ENCODE results near the gene MGMT. TPM values are rescaled to one million over a fixed set of nuclear protein-coding genes. Genes with fewer than 3 reads are reported as not detected.

MGMT gene
- total RNA-seq, 1 donor from 2014 or later: 20.9 TPM

DNA sequence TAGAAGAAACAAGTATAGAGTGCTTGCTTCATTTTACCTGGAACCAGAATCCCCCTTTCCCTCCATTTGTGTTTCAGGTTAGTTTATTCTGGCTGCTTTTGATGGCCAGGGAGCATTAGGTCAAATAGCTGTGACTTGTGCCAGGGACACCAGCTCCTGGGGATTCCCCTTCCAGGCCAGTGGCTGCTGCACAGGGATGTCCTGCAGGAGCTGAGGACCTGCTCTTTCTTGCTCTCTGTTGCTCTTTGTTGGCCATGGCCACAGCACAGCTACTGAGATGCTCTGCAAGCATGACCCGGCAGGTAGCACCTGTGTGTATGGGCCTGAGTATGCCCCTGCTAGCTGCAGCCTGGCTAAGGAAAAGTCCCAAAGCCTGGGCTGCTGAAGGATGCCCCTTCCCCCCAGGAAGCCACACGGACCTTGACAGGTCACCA is 288.1 kb downstream of the MGMT start:
- no peak for DNase-seq (ENCODE audit: low read depth)

DNA sequence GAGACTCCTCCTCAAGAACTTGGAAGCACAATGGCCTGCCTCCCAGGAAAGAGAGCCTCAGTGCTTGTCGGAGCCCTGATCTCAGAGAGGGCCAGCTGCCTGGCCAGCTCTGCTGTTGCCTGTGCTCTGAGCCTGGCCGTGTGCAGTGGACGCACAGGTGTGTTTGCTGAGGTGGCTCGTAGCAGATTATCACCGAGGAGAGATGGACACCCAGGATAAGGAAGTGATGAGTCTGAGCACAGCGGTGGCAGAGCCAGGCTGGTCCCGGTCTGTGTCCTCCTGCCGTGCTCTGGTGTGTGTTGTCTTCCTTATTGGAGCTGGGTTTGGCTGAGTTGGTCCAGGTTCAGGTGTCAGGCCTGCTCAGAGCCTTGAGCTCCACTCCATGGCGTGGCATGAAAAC is 288.6 kb downstream of the MGMT start:
- no peak for DNase-seq (ENCODE audit: low read depth)

DNA sequence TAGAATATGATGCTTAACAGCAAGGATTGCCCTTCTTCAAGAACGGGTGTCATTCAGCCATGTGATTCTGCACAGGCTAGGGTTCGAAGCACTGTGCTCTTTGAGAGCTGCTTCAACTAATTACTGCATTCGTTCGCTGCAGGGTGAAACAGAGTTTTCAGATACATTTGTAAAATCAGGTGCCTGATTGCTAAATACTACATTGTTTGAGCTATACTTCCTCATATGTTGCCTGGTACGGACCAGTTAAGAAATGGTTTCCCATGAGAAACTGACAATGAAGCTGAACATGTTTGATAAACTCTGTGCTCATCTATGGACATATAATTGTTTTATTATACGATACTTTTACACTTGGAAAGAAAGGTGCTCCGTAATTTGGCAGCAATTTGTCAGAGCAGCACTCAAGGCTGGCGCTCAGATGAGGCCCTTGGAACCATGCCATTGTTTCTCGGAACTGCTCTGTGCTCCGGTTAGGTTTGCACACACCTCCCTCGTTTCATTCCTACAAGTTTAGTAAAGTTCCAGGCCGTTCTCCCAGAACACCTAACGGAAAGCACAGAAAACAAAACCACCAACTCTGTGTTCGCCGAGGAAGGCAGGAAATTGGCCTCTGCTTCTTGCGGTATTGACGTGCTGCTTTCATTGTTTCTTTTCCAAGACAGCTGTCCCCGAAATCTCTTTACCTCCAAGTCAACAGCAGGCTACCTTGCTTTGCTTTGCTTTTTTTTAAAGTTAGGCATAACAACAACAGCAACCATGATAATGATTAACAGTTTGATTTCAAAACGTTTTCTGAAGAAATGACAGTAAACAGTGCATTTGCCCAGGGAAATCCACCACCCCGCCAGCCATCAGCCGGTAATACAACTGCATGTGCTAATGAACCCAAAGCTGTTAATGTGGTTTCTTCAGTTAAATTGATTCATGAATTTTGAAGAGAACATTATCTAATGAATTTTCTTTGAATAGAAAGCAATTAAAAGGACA is 290.2 kb downstream of the MGMT start:
- no peak for DNase-seq (ENCODE audit: low read depth)

DNA sequence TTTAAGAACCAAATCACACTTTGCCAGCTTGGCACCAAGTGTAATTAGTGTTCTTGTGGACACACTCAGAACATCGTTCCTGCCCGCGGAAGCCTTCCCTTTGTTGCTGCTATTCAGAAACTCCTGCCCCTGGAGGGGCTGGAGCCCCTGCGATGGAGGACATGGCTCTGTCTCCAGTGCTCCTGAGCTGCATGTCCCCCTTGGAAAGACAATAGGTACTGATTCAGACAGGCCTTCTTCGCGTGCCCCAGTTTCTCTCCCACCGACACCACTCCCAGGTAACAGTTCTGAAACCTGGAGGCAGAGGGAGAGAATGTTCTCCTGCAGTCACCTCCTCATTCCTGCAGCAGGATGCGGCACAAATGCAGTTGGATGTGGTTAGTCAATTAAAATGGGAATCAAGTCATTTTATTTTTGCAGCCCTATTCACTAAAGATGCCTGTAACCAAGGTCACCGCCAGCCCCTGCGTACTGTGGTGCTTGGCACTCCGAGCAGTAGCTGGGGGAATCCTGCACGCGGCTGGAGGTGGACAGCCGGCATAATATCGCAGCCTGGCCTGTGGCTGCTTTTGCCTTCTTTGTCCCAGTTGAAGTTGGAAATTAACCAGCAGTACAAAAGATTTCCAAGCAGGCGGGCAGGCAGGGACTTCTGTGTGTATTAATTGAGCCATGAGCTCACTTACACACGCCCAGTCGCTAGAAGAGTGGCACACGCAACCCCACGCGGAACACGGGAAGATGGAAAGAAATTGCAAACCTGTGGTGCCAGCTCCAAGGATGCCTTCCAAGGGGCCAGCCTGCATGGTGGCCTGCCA is 291.4 kb downstream of the MGMT start:
- no peak for DNase-seq (ENCODE audit: low read depth)

GRCh38 chr10:129759214-129760002 is 292.4 kb downstream of the MGMT start:
- DNase-seq (ENCODE audit: low read depth): no peak

DNA sequence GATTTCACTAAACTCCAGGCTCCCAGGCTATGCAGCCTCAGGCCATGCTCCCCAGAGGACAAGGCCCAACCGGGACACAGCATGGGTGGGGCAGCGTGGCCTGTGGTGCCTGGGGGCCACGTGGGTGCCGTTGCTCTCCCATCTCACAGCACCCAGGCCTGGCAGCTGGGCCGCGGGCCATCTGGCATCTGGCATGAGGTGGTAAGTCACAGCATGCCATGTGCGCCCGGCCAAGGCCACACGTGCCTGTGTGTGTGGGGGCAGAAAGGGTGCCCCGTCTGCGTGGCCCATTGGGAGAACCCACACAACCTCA is 292.9 kb downstream of the MGMT start:
- DNase-seq (ENCODE audit: low read depth): peak; percentile 10

DNA sequence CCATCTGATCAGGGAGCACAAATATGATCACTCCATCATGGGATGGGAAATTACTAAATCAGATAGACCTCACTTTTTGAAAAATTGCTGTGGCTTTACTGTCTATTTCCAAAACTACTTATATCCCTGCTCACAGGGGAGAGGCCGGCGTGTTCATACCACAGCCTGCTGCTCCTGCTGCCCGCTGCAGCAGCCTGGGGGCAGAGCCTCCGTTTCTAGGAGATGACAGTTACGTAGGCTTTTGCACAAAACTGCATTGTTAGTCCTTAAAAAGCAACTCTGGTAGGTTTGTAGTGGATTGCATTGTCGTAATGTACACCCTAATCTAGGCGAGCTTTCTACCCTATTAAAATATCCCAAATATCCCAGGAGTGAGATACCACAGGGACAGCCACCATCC is 293.4 kb downstream of the MGMT start:
- no peak for DNase-seq (ENCODE audit: low read depth)

- DNase-seq (ENCODE audit: low read depth): no peak
Observed at GRCh38 chr10:129761197-129761972, 294.3 kb downstream of the MGMT start.

- no peak for DNase-seq (ENCODE audit: low read depth)
Observed at GRCh38 chr10:129761981-129762956, 295.2 kb downstream of the MGMT start.

DNA sequence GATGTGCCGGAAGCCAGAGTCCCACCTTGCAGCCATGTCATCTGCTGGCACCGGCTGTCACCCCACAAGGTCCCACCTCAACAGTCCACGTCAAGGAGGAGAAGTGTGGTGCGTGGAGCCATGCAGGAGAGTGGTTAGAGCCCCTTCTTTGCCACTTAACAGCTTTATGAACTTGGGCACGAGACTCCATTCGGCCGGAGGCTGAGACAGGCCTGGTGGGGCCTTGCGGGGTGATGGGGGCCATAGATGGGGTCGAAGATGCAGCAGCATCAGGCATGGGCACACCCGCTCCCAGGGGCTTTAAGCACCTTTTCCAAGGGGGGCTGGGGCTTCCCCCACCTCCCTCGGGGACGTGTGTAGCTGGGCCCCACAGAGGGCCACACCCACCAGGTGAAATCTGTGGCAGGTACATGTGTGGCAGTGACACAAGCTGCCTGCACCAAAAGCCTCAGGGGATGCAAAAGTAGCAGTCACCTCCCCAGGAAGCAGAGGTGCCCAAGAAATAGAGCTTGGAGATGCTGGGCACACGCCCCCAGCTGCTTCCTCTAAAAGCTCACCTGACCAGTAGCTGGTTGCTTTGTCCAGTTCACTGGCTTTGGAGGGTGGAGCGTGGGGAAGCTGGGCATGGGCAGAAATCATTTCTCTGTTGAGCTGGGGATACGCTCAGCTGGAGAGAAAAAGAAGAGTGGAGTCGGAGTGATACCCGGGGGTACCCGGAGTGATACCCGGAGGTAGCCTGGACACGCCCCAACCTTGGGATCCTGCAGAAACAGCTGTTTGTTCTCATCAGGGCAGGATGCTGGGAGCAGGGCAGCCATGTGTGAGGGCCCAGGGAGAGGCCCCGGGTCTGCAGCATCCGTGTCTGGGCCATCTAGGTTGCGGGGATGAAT is 297.2 kb downstream of the MGMT start:
- DNase-seq (ENCODE audit: low read depth): no peak

DNA sequence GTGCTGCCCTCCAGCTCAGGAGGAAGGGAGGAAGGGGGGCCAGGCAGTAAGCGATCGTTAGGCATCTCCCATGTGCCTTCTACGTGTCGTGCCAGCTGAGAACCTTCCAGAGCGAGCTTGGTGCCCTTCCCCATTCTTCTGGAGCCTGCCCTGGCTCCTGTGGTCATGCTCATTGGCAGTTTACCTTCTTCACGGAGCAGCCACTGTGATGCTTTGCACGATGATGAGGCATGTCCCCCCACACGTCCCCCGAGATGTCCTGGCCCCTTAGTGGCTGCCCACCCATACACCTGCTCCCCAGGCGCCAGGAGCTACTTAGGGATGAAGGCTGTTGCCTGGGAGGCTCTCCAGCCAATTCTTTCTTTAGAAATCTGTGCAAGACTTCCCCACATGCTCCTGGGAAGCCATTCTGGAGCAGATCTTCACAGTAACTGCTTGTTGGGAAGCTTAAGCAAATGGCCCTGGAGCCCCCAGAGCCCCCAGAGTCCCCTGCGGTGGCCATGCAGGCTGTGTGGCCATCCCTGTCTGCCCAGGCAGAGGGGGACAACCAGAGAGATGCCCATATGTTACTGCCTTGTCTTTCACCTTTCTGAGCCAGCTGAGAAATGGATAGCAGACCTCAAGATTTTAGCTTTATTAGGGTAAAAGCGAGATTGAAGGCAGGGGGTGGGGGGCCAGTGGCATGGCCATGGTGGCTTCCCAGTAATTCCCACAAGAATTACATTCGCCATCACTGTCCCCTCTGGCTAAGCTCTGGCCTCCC is 298.0 kb downstream of the MGMT start:
- no peak for DNase-seq (ENCODE audit: low read depth)

- no peak for DNase-seq (ENCODE audit: low read depth)
Observed at GRCh38 chr10:129765664-129766550, 298.9 kb downstream of the MGMT start.

- DNase-seq (ENCODE audit: low read depth): no peak
Observed at GRCh38 chr10:129766611-129767550, 299.8 kb downstream of the MGMT start.

- DNase-seq (ENCODE audit: low read depth): no peak
Observed at GRCh38 chr10:129767751-129768150, 300.7 kb downstream of the MGMT start.
